ENCODE data around the gene RIT2.

The RIT2 gene

GRCh38 chr18:43080671-43081070 lies 34.8 kb downstream of the RIT2 start:
- no peak for DNase-seq

- DNase-seq, result no peak
These were observed 36.1 kb downstream of the RIT2 start for GRCh38 chr18:43079422-43079821.

- no peak for DNase-seq
These were observed 36.9 kb downstream of the RIT2 start for GRCh38 chr18:43078478-43079092.

GRCh38 chr18:43077510-43078308 lies 37.8 kb downstream of the RIT2 start:
- no peak for DNase-seq

- DNase-seq, result no peak
These were observed 41.7 kb downstream of the RIT2 start for GRCh38 chr18:43073771-43074170.

- DNase-seq, result no peak
These were observed 46.7 kb downstream of the RIT2 start for GRCh38 chr18:43068781-43069180.

- DNase-seq, result no peak
These were observed 47.9 kb downstream of the RIT2 start for GRCh38 chr18:43067570-43067969.

GRCh38 chr18:43061816-43062215 lies 53.7 kb downstream of the RIT2 start:
- no peak for DNase-seq

GRCh38 chr18:43061318-43061717 lies 54.2 kb downstream of the RIT2 start:
- DNase-seq, result no peak

GRCh38 chr18:43060020-43060419 lies 55.5 kb downstream of the RIT2 start:
- DNase-seq, result no peak

GRCh38 chr18:43054815-43055519 lies 60.5 kb downstream of the RIT2 start:
- DNase-seq, result no peak

- no peak for DNase-seq
These were observed 66.5 kb downstream of the RIT2 start for GRCh38 chr18:43049021-43049420.

GRCh38 chr18:43046322-43046721 lies 69.2 kb downstream of the RIT2 start:
- DNase-seq, result no peak

GRCh38 chr18:43043626-43044025 lies 71.9 kb downstream of the RIT2 start:
- no peak for DNase-seq

- DNase-seq, result no peak
These were observed 75.2 kb downstream of the RIT2 start for GRCh38 chr18:43040281-43040680.

- no peak for DNase-seq
These were observed 80.6 kb downstream of the RIT2 start for GRCh38 chr18:43034683-43035500.

- no peak for DNase-seq
These were observed 84.3 kb downstream of the RIT2 start for GRCh38 chr18:43031169-43031568.

GRCh38 chr18:43029414-43029813 lies 86.1 kb downstream of the RIT2 start:
- no peak for DNase-seq

- DNase-seq, result no peak
These were observed 92.6 kb downstream of the RIT2 start for GRCh38 chr18:43022874-43023273.

- DNase-seq, result no peak
These were observed 97.9 kb downstream of the RIT2 start for GRCh38 chr18:43017622-43018021.

- DNase-seq, result no peak
These were observed 102.0 kb downstream of the RIT2 start for GRCh38 chr18:43013486-43013885.

GRCh38 chr18:43012951-43013350 lies 102.5 kb downstream of the RIT2 start:
- DNase-seq, result no peak

GRCh38 chr18:43010611-43011010 lies 104.9 kb downstream of the RIT2 start:
- DNase-seq, result no peak

Data from CD4-positive, alpha-beta T cell treated with Interleukin-21 for 1 hour (primary cell).